Measurements from ENCODE around the gene COL4A2. TPM values are rescaled to one million over a fixed set of nuclear protein-coding genes. Genes with fewer than 3 reads are reported as not detected.

COL4A2 gene
- total RNA-seq, 2 experiments from 2014 or later = not detected

DNA sequence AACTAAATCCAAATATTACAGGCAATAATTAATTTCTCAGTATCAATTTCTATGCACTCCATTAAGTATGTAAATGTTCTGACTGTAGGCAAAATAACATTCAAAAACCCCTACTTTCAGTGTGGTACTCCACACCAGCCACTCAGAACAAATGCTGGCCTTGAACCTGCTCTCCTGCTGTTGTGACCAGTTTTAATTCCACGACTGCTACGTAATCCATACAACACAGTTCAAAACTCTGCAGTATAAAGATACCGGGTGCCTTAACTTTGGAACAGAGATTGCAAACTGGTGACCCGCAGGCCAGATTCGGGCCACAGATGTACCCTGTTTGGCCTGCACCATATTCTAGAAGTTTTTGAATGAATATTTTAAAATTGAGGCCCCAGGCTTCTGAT is 30.5 kb upstream of the COL4A2 start:
- CTCF ChIA-PET = no interaction called here

DNA sequence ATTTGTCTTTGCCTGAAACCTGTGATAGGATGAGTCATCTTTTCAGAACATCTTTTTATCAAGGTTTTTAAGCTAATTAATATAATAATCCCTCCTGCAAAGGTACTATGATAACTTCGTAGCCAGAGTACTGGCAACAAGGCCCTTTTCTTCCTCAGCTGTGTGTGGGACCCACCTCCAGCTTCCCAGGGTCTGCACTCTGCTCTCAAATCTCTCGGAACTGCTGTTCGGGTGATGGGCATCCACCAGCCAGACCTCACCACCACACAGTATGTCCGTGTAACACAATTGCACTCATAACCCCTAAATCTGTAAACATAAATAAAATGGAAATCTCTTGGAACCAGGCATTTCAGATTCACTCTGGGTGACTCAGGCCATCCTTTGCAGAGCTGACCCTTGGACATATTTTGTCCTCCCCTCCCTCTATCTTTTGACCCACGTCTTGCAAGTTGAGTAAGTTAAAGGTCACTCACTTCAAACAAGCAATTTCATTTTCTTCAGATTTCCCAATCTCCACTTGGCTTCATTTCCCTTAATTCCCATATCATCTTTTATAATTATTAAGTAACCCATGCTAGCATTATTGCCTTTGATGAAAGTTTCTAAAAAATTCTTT is 29.6 kb upstream of the COL4A2 start:
- CTCF ChIA-PET = no interaction called here
- Mint-ChIP-seq H3K4me1 (ENCODE audit: low read depth) (peaks cover 5% of the 10 kb centered on the region), H3K4me3 (no peak overlapping the region), H3K27me3 (peaks cover 7% of the 10 kb centered on the region), H3K27ac (no peak overlapping the region), H3K36me3 (ENCODE audit: low read depth) (no peaks in the 10 kb centered on the region), H3K9me3 (no peaks in the 10 kb centered on the region)
- ATAC-seq = no peak
- intact Hi-C loops (cut with micrococcal nuclease) = no loop called here
- POLR2A ChIA-PET = no interaction called here
- no peak for DNase-seq
- TF ChIP-seq, protein P1, sequence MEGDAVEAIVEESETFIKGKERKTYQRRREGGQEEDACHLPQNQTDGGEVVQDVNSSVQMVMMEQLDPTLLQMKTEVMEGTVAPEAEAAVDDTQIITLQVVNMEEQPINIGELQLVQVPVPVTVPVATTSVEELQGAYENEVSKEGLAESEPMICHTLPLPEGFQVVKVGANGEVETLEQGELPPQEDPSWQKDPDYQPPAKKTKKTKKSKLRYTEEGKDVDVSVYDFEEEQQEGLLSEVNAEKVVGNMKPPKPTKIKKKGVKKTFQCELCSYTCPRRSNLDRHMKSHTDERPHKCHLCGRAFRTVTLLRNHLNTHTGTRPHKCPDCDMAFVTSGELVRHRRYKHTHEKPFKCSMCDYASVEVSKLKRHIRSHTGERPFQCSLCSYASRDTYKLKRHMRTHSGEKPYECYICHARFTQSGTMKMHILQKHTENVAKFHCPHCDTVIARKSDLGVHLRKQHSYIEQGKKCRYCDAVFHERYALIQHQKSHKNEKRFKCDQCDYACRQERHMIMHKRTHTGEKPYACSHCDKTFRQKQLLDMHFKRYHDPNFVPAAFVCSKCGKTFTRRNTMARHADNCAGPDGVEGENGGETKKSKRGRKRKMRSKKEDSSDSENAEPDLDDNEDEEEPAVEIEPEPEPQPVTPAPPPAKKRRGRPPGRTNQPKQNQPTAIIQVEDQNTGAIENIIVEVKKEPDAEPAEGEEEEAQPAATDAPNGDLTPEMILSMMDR (IDR thresholded peaks at IDR 0.05) = no peak

More for the DNA sequence above, 30.5 kb upstream of the COL4A2 start:
- TF ChIP-seq, protein P1 (IDR thresholded peaks at IDR 0.05) = no peak
- intact Hi-C loops (cut with micrococcal nuclease) = no loop called here
- no peak overlapping the region for H3K4me3 Mint-ChIP-seq
- H3K9me3 Mint-ChIP-seq = no peaks in the 10 kb centered on the region
- peaks cover 4% of the 10 kb centered on the region for H3K27me3 Mint-ChIP-seq
- no peak overlapping the region for H3K27ac Mint-ChIP-seq
- H3K4me1 Mint-ChIP-seq (ENCODE audit: low read depth) = peaks cover 5% of the 10 kb centered on the region
- POLR2A ChIA-PET = no interaction called here
- no peak for DNase-seq
- no peak for ATAC-seq
- H3K36me3 Mint-ChIP-seq (ENCODE audit: low read depth) = no peaks in the 10 kb centered on the region

DNA sequence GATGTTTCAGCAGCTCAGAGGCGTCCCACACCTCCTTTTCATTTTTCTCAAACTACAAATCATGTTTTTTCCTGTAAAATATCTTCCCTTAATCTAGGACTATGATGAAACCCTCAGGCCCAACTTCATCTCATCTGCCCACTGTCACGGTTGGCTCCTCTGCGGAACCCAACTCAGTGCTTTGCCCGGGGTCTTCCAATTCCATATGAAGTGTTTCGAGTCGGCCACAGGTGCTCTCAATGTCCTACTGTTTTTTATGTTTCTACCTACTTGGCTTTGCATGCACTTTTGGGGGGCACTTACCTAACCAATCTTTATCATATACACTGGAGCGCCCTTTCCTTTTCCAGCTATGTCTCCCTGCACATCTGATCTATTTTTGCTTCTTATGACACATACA is 28.2 kb upstream of the COL4A2 start:
- POLR2A ChIA-PET = no interaction called here
- Mint-ChIP-seq H3K27ac (no peak overlapping the region), H3K4me3 (no peak overlapping the region), H3K36me3 (ENCODE audit: low read depth) (no peaks in the 10 kb centered on the region), H3K27me3 (peaks cover 9% of the 10 kb centered on the region), H3K9me3 (no peaks in the 10 kb centered on the region), H3K4me1 (ENCODE audit: low read depth) (peaks cover 5% of the 10 kb centered on the region)
- TF ChIP-seq, protein P1 (IDR thresholded peaks at IDR 0.05) = no peak
- intact Hi-C loops (cut with micrococcal nuclease) = no loop called here
- no peak for ATAC-seq
- CTCF ChIA-PET = no interaction called here
- DNase-seq = no peak

GRCh38 chr13:110279684-110280083 is 27.4 kb upstream of the COL4A2 start:
- TF ChIP-seq, protein P1 (IDR thresholded peaks at IDR 0.05) = no peak
- no peak overlapping the region for H3K27ac Mint-ChIP-seq
- H3K4me3 Mint-ChIP-seq = no peak overlapping the region
- H3K36me3 Mint-ChIP-seq (ENCODE audit: low read depth) = no peaks in the 10 kb centered on the region
- intact Hi-C loops (cut with micrococcal nuclease) = no loop called here
- no peaks in the 10 kb centered on the region for H3K9me3 Mint-ChIP-seq
- POLR2A ChIA-PET = no interaction called here
- H3K4me1 Mint-ChIP-seq (ENCODE audit: low read depth) = peaks cover 5% of the 10 kb centered on the region
- CTCF ChIA-PET = no interaction called here
- ATAC-seq = no peak
- peaks cover 9% of the 10 kb centered on the region for H3K27me3 Mint-ChIP-seq
- no peak for DNase-seq

GRCh38 chr13:110280231-110280813 is 26.8 kb upstream of the COL4A2 start:
- POLR2A ChIA-PET = no interaction called here
- CTCF ChIA-PET = no interaction called here
- DNase-seq (peak; percentile 35), ATAC-seq (peak; percentile 45)
- H3K36me3 Mint-ChIP-seq (ENCODE audit: low read depth) = no peaks in the 10 kb centered on the region
- no peak overlapping the region for H3K4me3 Mint-ChIP-seq
- TF ChIP-seq, protein P1 (IDR thresholded peaks at IDR 0.05) = no peak
- intact Hi-C loops (cut with micrococcal nuclease) = no loop called here
- H3K4me1 Mint-ChIP-seq (ENCODE audit: low read depth) = peaks cover 5% of the 10 kb centered on the region
- peaks cover 8% of the 10 kb centered on the region for H3K27me3 Mint-ChIP-seq
- H3K9me3 Mint-ChIP-seq = no peaks in the 10 kb centered on the region
- no peak overlapping the region for H3K27ac Mint-ChIP-seq
